GM18505 (cell line): ENCODE results near the gene DVL1.

Experiments used
- ATAC-seq: cut with Tn5 transposase; IDR thresholded peaks from one replicate; pipeline ENCODE4 v1.9.1; 2021; ENCODE audit not compliant: unreplicated experiment
- POLR2A ChIP-seq: IDR thresholded peaks from 4 replicates; pipeline ENCODE4 v1.6.1; 2011; ENCODE audit warnings: borderline replicate concordance; ENCODE audit not compliant: insufficient read depth, insufficient read length; ENCODE audit errors: extremely low read depth

DVL1 gene

GRCh38 chr1:1329304-1330210, 19.7 kb downstream of the DVL1 start:
- no peak for ATAC-seq
- TF ChIP-seq POLR2A = no peak

- ATAC-seq = no peak
- no peak for TF ChIP-seq POLR2A
These were observed 21.0 kb downstream of the DVL1 start for GRCh38 chr1:1328254-1328653.

- no peak for TF ChIP-seq POLR2A
- no peak for ATAC-seq
These were observed 21.9 kb downstream of the DVL1 start for GRCh38 chr1:1327291-1327690.

- ATAC-seq = no peak
These were observed 23.1 kb downstream of the DVL1 start for GRCh38 chr1:1326075-1326605.

GRCh38 chr1:1325288-1326074, 23.7 kb downstream of the DVL1 start:
- no peak for ATAC-seq
- no peak for TF ChIP-seq POLR2A

More at GRCh38 chr1:1326075-1326605, 23.1 kb downstream of the DVL1 start:
- no peak for TF ChIP-seq POLR2A

GRCh38 chr1:1324524-1325287, 24.5 kb downstream of the DVL1 start, which contains the start of the genes CPTP and INTS11:
CPTP (plus strand) TSS chr1:1324802; CDS start chr1:1326911, 2,109 bp downstream.
INTS11 (minus strand) TSS chr1:1324660; CDS start chr1:1324608, 52 bp downstream.
- peak; percentile 62 for ATAC-seq
- TF ChIP-seq POLR2A = peak; percentile 88

GRCh38 chr1:1324084-1324523, 25.1 kb downstream of the DVL1 start:
- no peak for TF ChIP-seq POLR2A
- peak; percentile 28 for ATAC-seq

GRCh38 chr1:1322952-1323351, 26.3 kb downstream of the DVL1 start:
- TF ChIP-seq POLR2A = no peak
- ATAC-seq = no peak

GRCh38 chr1:1322418-1322817, 26.8 kb downstream of the DVL1 start:
- TF ChIP-seq POLR2A = no peak
- ATAC-seq = no peak

GRCh38 chr1:1321477-1321876, 27.7 kb downstream of the DVL1 start:
- no peak for ATAC-seq
- no peak for TF ChIP-seq POLR2A

- no peak for ATAC-seq
These were observed 28.4 kb downstream of the DVL1 start for GRCh38 chr1:1320666-1321448.

GRCh38 chr1:1319646-1319941, 29.6 kb downstream of the DVL1 start:
- TF ChIP-seq POLR2A = no peak
- ATAC-seq = no peak

More at GRCh38 chr1:1320666-1321448, 28.4 kb downstream of the DVL1 start:
- no peak for TF ChIP-seq POLR2A

GRCh38 chr1:1318777-1319645, 30.2 kb downstream of the DVL1 start:
- TF ChIP-seq POLR2A = no peak
- ATAC-seq = no peak
